ENCODE measurements around the gene ACTN2. TPM values are rescaled to one million over a fixed set of nuclear protein-coding genes. Genes with fewer than 3 reads are reported as not detected.

ACTN2 gene
- total RNA-seq, 1 experiment from 2014 or later = not detected

DNA sequence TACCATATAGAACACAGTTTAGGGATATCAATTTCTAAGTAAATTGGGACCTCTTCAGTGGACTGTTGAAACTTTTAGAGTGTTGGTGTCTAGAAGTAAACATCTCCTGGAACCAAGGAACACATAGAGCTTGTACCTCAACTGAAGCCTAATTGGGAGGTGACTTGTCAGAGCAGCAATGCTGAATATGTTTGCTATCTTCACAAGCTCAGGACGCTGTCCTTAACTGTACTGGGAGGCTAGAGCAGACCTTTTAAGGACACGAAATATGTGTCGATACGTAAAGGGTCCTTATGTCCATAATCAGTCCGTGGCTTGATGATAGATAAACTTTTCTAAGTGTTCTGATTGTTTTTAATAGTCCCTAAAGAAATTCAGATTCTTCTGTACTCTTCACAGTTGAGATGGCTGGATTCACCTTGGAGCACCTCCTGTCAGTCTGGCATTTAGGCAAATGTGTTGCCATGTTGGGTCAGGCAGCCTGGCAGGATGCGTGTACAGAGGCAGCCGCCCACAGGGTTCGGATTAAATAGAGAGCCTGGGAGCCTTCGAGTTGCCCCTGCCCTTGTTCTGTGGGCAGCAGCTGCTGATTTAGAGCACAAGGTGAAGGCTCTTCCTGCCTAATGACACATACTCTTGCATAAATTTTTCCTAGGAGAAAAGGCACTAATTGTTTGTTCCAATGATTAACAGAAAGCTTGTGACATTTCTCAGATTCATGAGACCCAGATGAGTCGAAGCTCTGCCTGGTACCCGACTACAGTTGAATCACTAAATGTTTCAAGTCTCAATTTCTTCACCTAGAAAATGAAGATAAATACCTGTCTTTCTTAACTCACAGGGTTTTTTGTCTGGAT is 3.6 kb downstream of the ACTN2 start:
- Histone ChIP-seq H3K9me3 (ENCODE audit: low read length) (no peaks in the 10 kb centered on the region), H3K4me1 (ENCODE audit: insufficient read depth, low read length) (no peaks in the 10 kb centered on the region), H3F3A (ENCODE audit: low read length, unreplicated experiment) (no peaks in the 10 kb centered on the region), H4K20me1 (ENCODE audit: low read length) (no peaks in the 10 kb centered on the region), H3K27me3 (ENCODE audit: low read length) (peaks cover 77% of the 10 kb centered on the region), H3K27ac (ENCODE audit: low read length) (no peak overlapping the region), H3K36me3 (ENCODE audit: low read depth, low read length) (no peaks in the 10 kb centered on the region), H3K4me3 (ENCODE audit: low read length) (no peak overlapping the region), H3K4me2 (ENCODE audit: low read length) (no peak overlapping the region), H3K9me2 (replicated peaks; ENCODE audit: low read length) (no peaks in the 10 kb centered on the region), H3K79me2 (ENCODE audit: low read length) (no peaks in the 10 kb centered on the region), H3K9ac (ENCODE audit: low read length) (no peak overlapping the region), H2AFZ (ENCODE audit: low read length) (no peak overlapping the region)
- ChIA-PET CTCF (no interaction called here), POLR2A (ENCODE audit: unreplicated experiment) (no interaction called here)
- intact Hi-C loops (cut with micrococcal nuclease) = no loop called here
- no peak for DNase-seq
- TF ChIP-seq EZH2 (IDR thresholded peaks at IDR 0.05; ENCODE audit: low read length, unreplicated experiment) (no peak), EZH2phosphoT487 (IDR thresholded peaks at IDR 0.05; ENCODE audit: borderline replicate concordance, low read length) (no peak)
- TF ChIP-seq, protein P1, sequence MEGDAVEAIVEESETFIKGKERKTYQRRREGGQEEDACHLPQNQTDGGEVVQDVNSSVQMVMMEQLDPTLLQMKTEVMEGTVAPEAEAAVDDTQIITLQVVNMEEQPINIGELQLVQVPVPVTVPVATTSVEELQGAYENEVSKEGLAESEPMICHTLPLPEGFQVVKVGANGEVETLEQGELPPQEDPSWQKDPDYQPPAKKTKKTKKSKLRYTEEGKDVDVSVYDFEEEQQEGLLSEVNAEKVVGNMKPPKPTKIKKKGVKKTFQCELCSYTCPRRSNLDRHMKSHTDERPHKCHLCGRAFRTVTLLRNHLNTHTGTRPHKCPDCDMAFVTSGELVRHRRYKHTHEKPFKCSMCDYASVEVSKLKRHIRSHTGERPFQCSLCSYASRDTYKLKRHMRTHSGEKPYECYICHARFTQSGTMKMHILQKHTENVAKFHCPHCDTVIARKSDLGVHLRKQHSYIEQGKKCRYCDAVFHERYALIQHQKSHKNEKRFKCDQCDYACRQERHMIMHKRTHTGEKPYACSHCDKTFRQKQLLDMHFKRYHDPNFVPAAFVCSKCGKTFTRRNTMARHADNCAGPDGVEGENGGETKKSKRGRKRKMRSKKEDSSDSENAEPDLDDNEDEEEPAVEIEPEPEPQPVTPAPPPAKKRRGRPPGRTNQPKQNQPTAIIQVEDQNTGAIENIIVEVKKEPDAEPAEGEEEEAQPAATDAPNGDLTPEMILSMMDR (conservative IDR thresholded peaks at IDR 0.05; ENCODE audit: low read depth, low read length) = no peak
- no peak for ATAC-seq
- no TSS peak for BruUV-seq (replicated peaks)

GRCh38 chr1:236691348-236691747 is 5.0 kb downstream of the ACTN2 start:
- ATAC-seq = no peak
- CTCF ChIA-PET = no interaction called here

More at GRCh38 chr1:236691348-236691747, 5.0 kb downstream of the ACTN2 start:
- Histone ChIP-seq H3K9me3 (ENCODE audit: low read length) (no peaks in the 10 kb centered on the region), H3K9ac (ENCODE audit: low read length) (no peak overlapping the region), H3K36me3 (ENCODE audit: low read depth, low read length) (no peaks in the 10 kb centered on the region), H3K79me2 (ENCODE audit: low read length) (no peaks in the 10 kb centered on the region), H3K4me1 (ENCODE audit: insufficient read depth, low read length) (no peaks in the 10 kb centered on the region), H3K4me2 (ENCODE audit: low read length) (no peak overlapping the region), H3F3A (ENCODE audit: low read length, unreplicated experiment) (no peaks in the 10 kb centered on the region), H3K9me2 (replicated peaks; ENCODE audit: low read length) (no peaks in the 10 kb centered on the region), H4K20me1 (ENCODE audit: low read length) (no peaks in the 10 kb centered on the region), H3K27ac (ENCODE audit: low read length) (no peak overlapping the region), H2AFZ (ENCODE audit: low read length) (no peak overlapping the region), H3K27me3 (ENCODE audit: low read length) (peaks cover 66% of the 10 kb centered on the region), H3K4me3 (ENCODE audit: low read length) (no peak overlapping the region)
- BruUV-seq (replicated peaks) = no TSS peak
- POLR2A ChIA-PET (ENCODE audit: unreplicated experiment) = no interaction called here
- DNase-seq = no peak
- TF ChIP-seq EZH2phosphoT487 (IDR thresholded peaks at IDR 0.05; ENCODE audit: borderline replicate concordance, low read length) (no peak), EZH2 (IDR thresholded peaks at IDR 0.05; ENCODE audit: low read length, unreplicated experiment) (no peak)
- TF ChIP-seq, protein P1 (conservative IDR thresholded peaks at IDR 0.05; ENCODE audit: low read depth, low read length) = no peak
- intact Hi-C loops (cut with micrococcal nuclease) = no loop called here

All from PC-3 (cell line).